ENCODE measurements around the gene SMCO4. TPM values are rescaled to one million over a fixed set of nuclear protein-coding genes. Genes with fewer than 3 reads are reported as not detected.

The SMCO4 gene
- total and polyA plus RNA-seq, 2 donors (not counting 1 experiment from before 2014, with no cell fraction given) = 8.2 to 8.6 TPM

DNA sequence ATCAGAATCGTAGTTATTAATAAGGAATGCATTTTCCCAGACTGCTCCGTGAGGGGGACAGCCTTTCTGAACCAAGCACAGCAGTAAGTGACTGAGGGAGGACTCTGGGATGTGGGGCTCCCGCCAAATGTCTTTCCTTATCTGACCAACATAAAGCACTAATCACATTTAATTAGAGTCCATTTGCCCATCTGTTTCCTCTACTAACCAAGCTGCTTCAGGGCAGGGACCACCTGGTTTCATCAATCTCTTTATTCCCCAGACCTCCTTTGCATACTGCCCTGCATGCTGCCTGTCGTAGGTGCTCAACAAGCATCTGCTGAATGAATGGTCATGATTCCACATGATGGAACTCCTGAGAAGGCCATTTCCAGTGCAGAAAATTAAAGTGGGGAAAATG, 29.4 kb downstream of the SMCO4 start:
- H3K79me2 ChIP-seq (ENCODE audit: control insufficient read depth, insufficient read depth, low read length) = no peaks in the 10 kb centered on the region
- H3K4me1 ChIP-seq (ENCODE audit: control insufficient read depth, extremely low read depth, insufficient read depth, low read length) = no peaks in the 10 kb centered on the region
- H3K4me3 ChIP-seq (replicated peaks in 1 of 4; ENCODE audit: control extremely low read depth in 1 of 4, insufficient read depth in 1 of 4, low read depth in 3 of 4, low read length in 4 of 4) = no peak overlapping the region
- H3K4me2 ChIP-seq (ENCODE audit: extremely low read depth, insufficient read depth, low read length) = no peak overlapping the region
- H3K27ac ChIP-seq (ENCODE audit: insufficient read depth, low read length) = no peak overlapping the region
- no peak overlapping the region for H3K9ac ChIP-seq (ENCODE audit: insufficient read depth, low read length)
- no peaks in the 10 kb centered on the region for H3K36me3 ChIP-seq (ENCODE audit: control insufficient read depth, insufficient read depth, low read length)
- TF ChIP-seq, protein P1, sequence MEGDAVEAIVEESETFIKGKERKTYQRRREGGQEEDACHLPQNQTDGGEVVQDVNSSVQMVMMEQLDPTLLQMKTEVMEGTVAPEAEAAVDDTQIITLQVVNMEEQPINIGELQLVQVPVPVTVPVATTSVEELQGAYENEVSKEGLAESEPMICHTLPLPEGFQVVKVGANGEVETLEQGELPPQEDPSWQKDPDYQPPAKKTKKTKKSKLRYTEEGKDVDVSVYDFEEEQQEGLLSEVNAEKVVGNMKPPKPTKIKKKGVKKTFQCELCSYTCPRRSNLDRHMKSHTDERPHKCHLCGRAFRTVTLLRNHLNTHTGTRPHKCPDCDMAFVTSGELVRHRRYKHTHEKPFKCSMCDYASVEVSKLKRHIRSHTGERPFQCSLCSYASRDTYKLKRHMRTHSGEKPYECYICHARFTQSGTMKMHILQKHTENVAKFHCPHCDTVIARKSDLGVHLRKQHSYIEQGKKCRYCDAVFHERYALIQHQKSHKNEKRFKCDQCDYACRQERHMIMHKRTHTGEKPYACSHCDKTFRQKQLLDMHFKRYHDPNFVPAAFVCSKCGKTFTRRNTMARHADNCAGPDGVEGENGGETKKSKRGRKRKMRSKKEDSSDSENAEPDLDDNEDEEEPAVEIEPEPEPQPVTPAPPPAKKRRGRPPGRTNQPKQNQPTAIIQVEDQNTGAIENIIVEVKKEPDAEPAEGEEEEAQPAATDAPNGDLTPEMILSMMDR (conservative IDR thresholded peaks at IDR 0.05 in 1 of 2, IDR thresholded peaks at IDR 0.05 in 1 of 2; ENCODE audit: low read depth in 1 of 2, low read length in 2 of 2) = no peak
- TF ChIP-seq EZH2 (IDR thresholded peaks at IDR 0.05; ENCODE audit: low read length, missing control alignments) = no peak
- no peaks in the 10 kb centered on the region for H3K27me3 ChIP-seq (ENCODE audit: control insufficient read depth, insufficient read depth, low read length)
- H2AFZ ChIP-seq (ENCODE audit: low read length) = no peak overlapping the region
- no peaks in the 10 kb centered on the region for H3K9me3 ChIP-seq (ENCODE audit: control insufficient read depth, insufficient read depth, low read depth, low read length)
- no peak for DNase-seq (ENCODE audit: low read depth in 2 of 2)
- no peaks in the 10 kb centered on the region for H4K20me1 ChIP-seq (ENCODE audit: control insufficient read depth, extremely low read depth, insufficient read depth, low read length)

DNA sequence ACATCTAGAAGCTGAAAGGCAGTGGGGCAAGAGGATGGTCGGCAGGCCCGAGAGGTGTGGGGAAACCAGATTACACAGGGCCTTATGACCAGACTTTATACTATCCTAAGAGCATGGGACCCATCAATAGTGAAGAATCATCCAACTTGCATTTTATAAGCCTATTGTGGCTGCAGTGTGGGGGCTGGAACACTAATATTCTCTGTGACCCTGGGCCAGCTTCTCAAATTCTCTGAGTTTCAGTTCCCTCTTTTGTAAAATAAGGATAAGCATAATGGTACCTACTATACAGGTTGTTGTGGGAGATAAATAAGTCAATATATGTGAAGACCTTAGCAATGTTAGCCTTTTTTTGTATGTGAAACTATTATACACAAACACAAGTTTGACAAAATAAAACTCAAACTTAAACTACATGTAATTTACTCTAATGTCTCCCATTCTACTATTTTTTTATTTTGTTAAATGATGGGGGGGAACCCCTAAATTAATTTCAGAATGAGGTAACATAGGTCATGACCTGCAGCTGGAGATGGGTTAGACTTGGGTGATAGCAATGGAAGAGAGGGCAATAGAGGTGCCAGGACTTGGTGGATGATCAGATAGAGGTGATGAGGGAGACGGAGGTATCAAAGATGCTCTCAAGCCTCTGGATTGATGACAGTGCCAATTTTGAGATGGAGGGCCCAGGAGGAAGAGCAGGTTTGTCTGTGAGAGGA, 30.1 kb downstream of the SMCO4 start:
- no peak overlapping the region for H3K9ac ChIP-seq (ENCODE audit: insufficient read depth, low read length)
- H3K27me3 ChIP-seq (ENCODE audit: control insufficient read depth, insufficient read depth, low read length) = no peaks in the 10 kb centered on the region
- TF ChIP-seq, protein P1 (conservative IDR thresholded peaks at IDR 0.05 in 1 of 2, IDR thresholded peaks at IDR 0.05 in 1 of 2; ENCODE audit: low read depth in 1 of 2, low read length in 2 of 2) = no peak
- no peak for TF ChIP-seq EZH2 (IDR thresholded peaks at IDR 0.05; ENCODE audit: low read length, missing control alignments)
- no peak overlapping the region for H3K27ac ChIP-seq (ENCODE audit: insufficient read depth, low read length)
- H3K79me2 ChIP-seq (ENCODE audit: control insufficient read depth, insufficient read depth, low read length) = no peaks in the 10 kb centered on the region
- DNase-seq (ENCODE audit: low read depth in 2 of 2) = no peak
- no peaks in the 10 kb centered on the region for H3K9me3 ChIP-seq (ENCODE audit: control insufficient read depth, insufficient read depth, low read depth, low read length)
- H3K36me3 ChIP-seq (ENCODE audit: control insufficient read depth, insufficient read depth, low read length) = no peaks in the 10 kb centered on the region
- no peaks in the 10 kb centered on the region for H4K20me1 ChIP-seq (ENCODE audit: control insufficient read depth, extremely low read depth, insufficient read depth, low read length)
- no peaks in the 10 kb centered on the region for H3K4me1 ChIP-seq (ENCODE audit: control insufficient read depth, extremely low read depth, insufficient read depth, low read length)
- no peak overlapping the region for H3K4me3 ChIP-seq (replicated peaks in 1 of 4; ENCODE audit: control extremely low read depth in 1 of 4, insufficient read depth in 1 of 4, low read depth in 3 of 4, low read length in 4 of 4)
- H3K4me2 ChIP-seq (ENCODE audit: extremely low read depth, insufficient read depth, low read length) = no peak overlapping the region
- no peak overlapping the region for H2AFZ ChIP-seq (ENCODE audit: low read length)

DNA sequence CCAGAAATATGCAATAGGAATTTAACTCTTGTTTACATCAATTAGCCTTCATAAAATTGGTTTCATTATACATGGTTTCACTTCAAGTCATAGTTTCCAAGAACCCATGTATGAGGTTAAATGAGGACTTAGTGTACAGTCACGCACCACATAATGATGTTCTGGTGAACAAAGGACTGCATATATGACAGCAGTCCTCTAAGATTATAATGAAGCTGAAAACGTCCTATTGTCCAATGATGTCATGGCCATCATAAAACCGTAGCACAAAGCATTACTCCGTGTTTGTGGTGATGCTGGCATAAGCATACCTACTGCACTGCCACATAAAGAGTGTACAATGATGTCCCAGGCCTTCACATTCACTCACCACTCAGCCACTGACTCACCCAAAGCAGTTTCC, 31.1 kb downstream of the SMCO4 start:
- TF ChIP-seq, protein P1 (conservative IDR thresholded peaks at IDR 0.05 in 1 of 2, IDR thresholded peaks at IDR 0.05 in 1 of 2; ENCODE audit: low read depth in 1 of 2, low read length in 2 of 2) = no peak
- no peak for TF ChIP-seq EZH2 (IDR thresholded peaks at IDR 0.05; ENCODE audit: low read length, missing control alignments)

More for the DNA sequence above, 31.1 kb downstream of the SMCO4 start:
- H3K4me2 ChIP-seq (ENCODE audit: extremely low read depth, insufficient read depth, low read length) = no peak overlapping the region
- H3K4me3 ChIP-seq (replicated peaks in 1 of 4; ENCODE audit: control extremely low read depth in 1 of 4, insufficient read depth in 1 of 4, low read depth in 3 of 4, low read length in 4 of 4) = no peak overlapping the region
- H3K9me3 ChIP-seq (ENCODE audit: control insufficient read depth, insufficient read depth, low read depth, low read length) = no peaks in the 10 kb centered on the region
- H4K20me1 ChIP-seq (ENCODE audit: control insufficient read depth, extremely low read depth, insufficient read depth, low read length) = no peaks in the 10 kb centered on the region
- H2AFZ ChIP-seq (ENCODE audit: low read length) = no peak overlapping the region
- DNase-seq (ENCODE audit: low read depth in 2 of 2) = no peak
- H3K79me2 ChIP-seq (ENCODE audit: control insufficient read depth, insufficient read depth, low read length) = no peaks in the 10 kb centered on the region
- H3K9ac ChIP-seq (ENCODE audit: insufficient read depth, low read length) = no peak overlapping the region
- H3K36me3 ChIP-seq (ENCODE audit: control insufficient read depth, insufficient read depth, low read length) = no peaks in the 10 kb centered on the region
- no peaks in the 10 kb centered on the region for H3K4me1 ChIP-seq (ENCODE audit: control insufficient read depth, extremely low read depth, insufficient read depth, low read length)
- H3K27ac ChIP-seq (ENCODE audit: insufficient read depth, low read length) = no peak overlapping the region
- H3K27me3 ChIP-seq (ENCODE audit: control insufficient read depth, insufficient read depth, low read length) = no peaks in the 10 kb centered on the region
